Erythroblast (primary cell): ENCODE results near the gene GCNT2.

Source experiments
- GATA1 ChIP-seq: IDR thresholded peaks from 2 replicates; pipeline ENCODE4 v1.6.1; 2011; ENCODE audit warnings: low read depth, mild to moderate bottlenecking, control low read depth, low read length, moderate library complexity
- POLR2A ChIP-seq: IDR thresholded peaks from 2 replicates; pipeline ENCODE4 v1.6.1; 2011; ENCODE audit warnings: mild to moderate bottlenecking, low read length

DNA sequence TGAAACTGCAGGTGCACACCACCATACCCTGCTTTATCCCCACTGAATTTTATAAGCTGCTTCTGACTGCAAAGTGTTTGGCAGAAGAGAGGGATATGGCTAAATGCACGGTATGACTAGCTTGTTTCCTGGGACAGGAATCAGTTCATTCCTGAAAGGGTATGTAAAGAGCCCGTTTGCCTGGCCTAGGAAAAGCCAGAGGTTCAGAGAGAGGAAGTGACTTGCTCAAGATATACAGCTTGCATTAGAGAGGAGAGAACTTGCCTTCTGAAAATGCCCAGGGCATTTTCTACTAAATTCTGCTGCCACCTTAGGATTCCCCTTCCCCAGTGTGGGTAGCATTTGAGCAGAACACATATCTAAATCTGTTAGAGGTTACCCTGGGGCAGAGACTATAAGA is 683 bp upstream of the GCNT2 start:
- no peak for TF ChIP-seq POLR2A
- TF ChIP-seq GATA1: no peak
